ENCODE measurements around the gene GPR171.

GRCh38 chr3:151203051-151203420 lies at the start of gene GPR171:
- TF ChIP-seq, protein P1, sequence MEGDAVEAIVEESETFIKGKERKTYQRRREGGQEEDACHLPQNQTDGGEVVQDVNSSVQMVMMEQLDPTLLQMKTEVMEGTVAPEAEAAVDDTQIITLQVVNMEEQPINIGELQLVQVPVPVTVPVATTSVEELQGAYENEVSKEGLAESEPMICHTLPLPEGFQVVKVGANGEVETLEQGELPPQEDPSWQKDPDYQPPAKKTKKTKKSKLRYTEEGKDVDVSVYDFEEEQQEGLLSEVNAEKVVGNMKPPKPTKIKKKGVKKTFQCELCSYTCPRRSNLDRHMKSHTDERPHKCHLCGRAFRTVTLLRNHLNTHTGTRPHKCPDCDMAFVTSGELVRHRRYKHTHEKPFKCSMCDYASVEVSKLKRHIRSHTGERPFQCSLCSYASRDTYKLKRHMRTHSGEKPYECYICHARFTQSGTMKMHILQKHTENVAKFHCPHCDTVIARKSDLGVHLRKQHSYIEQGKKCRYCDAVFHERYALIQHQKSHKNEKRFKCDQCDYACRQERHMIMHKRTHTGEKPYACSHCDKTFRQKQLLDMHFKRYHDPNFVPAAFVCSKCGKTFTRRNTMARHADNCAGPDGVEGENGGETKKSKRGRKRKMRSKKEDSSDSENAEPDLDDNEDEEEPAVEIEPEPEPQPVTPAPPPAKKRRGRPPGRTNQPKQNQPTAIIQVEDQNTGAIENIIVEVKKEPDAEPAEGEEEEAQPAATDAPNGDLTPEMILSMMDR (IDR thresholded peaks at IDR 0.05; ENCODE audit: insufficient read depth, low read depth, low read length) = no peak
- TF ChIP-seq EZH2 (IDR thresholded peaks at IDR 0.05; ENCODE audit: insufficient read depth, low read length) = no peak

Measured in astrocyte (in vitro differentiated cells and primary cell).